HG03139 (cell line): ENCODE data around the gene AIRE.
"Not testable (repeated sequence)": the region's sequence is repeated elsewhere in the genome, so short reads cannot be mapped to it uniquely, and the experiment has no call there.

Experiments
- ATAC-seq: cut with Tn5 transposase; IDR thresholded peaks from one replicate; pipeline ENCODE4 v1.9.1; 2021; ENCODE audit not compliant: unreplicated experiment

Gene AIRE

GRCh38 chr21:44285138-44285992 lies at the start of gene AIRE:
AIRE (plus strand) TSS chr21:44285876; CDS start chr21:44286007, 131 bp downstream.
- ATAC-seq: no peak

GRCh38 chr21:44240353-44240752 lies 45.3 kb upstream of the AIRE start:
- ATAC-seq: not testable (repeated sequence)

- peak; percentile 38 for ATAC-seq
These were observed 44.8 kb upstream of the AIRE start, which contains the start of gene ICOSLG for GRCh38 chr21:44240842-44241241. ICOSLG (minus strand) TSS chr21:44240943; CDS start chr21:44240817, 126 bp downstream.

GRCh38 chr21:44241281-44241680 lies 44.4 kb upstream of the AIRE start:
- ATAC-seq: not testable (repeated sequence)

- ATAC-seq: peak; percentile 43
These were observed 41.7 kb upstream of the AIRE start for GRCh38 chr21:44243980-44244379.

- not testable (repeated sequence) for ATAC-seq
These were observed 37.8 kb upstream of the AIRE start for GRCh38 chr21:44247904-44248303.

GRCh38 chr21:44249204-44250037 lies 36.3 kb upstream of the AIRE start:
- ATAC-seq: not testable (repeated sequence)

GRCh38 chr21:44253832-44254710 lies 31.6 kb upstream of the AIRE start:
- no peak for ATAC-seq

GRCh38 chr21:44255511-44255981 lies 30.1 kb upstream of the AIRE start:
- no peak for ATAC-seq

GRCh38 chr21:44258056-44258725 lies 27.5 kb upstream of the AIRE start:
- no peak for ATAC-seq

- no peak for ATAC-seq
These were observed 26.5 kb upstream of the AIRE start for GRCh38 chr21:44259082-44259705.

- no peak for ATAC-seq
These were observed 25.6 kb upstream of the AIRE start for GRCh38 chr21:44260066-44260465.

- ATAC-seq: no peak
These were observed 24.7 kb upstream of the AIRE start for GRCh38 chr21:44260791-44261631.

- ATAC-seq: no peak
These were observed 23.9 kb upstream of the AIRE start, which contains the start of gene DNMT3L for GRCh38 chr21:44261675-44262295. DNMT3L (minus strand) TSS chr21:44261897; CDS start chr21:44261259, 638 bp downstream.

GRCh38 chr21:44262338-44263056 lies 23.2 kb upstream of the AIRE start:
- ATAC-seq: no peak

GRCh38 chr21:44263221-44263760 lies 22.4 kb upstream of the AIRE start:
- ATAC-seq: no peak

GRCh38 chr21:44263768-44264167 lies 21.9 kb upstream of the AIRE start:
- ATAC-seq: no peak
